KMS-11 (cell line): ENCODE data around the gene TEX10.

Experiments used
- H2AFZ ChIP-seq: fragments of 200-600 bp; sonication (generic); 2 replicates; pipeline ENCODE4 v1.6.1; 2016; ENCODE audit warnings: antibody characterized with exemption, mixed run types, low read depth
- H3K27ac ChIP-seq: fragments of 200-600 bp; sonication (generic); 2 replicates; pipeline ENCODE4 v1.6.1; 2016; ENCODE audit warnings: mild to moderate bottlenecking, mixed run types
- H3K27me3 ChIP-seq: fragments of 200-600 bp; sonication (generic); 2 replicates; pipeline ENCODE4 v1.6.1; 2017; ENCODE audit warnings: mild to moderate bottlenecking, low read depth, mixed run types, moderate library complexity; ENCODE audit not compliant: insufficient read depth
- H3K36me3 ChIP-seq: fragments of 200-600 bp; sonication (generic); 2 replicates; pipeline ENCODE4 v1.6.1; 2017; ENCODE audit warnings: mild to moderate bottlenecking, mixed run types; ENCODE audit not compliant: insufficient read depth
- H3K4me1 ChIP-seq: fragments of 200-600 bp; sonication (generic); 2 replicates; pipeline ENCODE4 v1.6.1; 2016; ENCODE audit warnings: mild to moderate bottlenecking, low read depth, mixed run types; ENCODE audit not compliant: poor library complexity, severe bottlenecking
- H3K4me2 ChIP-seq: fragments of 200-600 bp; sonication (generic); 2 replicates; pipeline ENCODE4 v1.7.0; 2016; ENCODE audit warnings: mild to moderate bottlenecking, mixed run types
- H3K4me3 ChIP-seq: fragments of 200-600 bp; sonication (generic); IDR thresholded peaks from 2 replicates; pipeline ENCODE4 v1.6.1; 2017; ENCODE audit warnings: low read depth, low read length, mixed read lengths; ENCODE audit not compliant: insufficient read depth
- H3K79me2 ChIP-seq: fragments of 200-600 bp; sonication (generic); 2 replicates; pipeline ENCODE4 v1.6.1; 2016; ENCODE audit warnings: low read depth, mixed run types; ENCODE audit not compliant: insufficient read depth
- H3K9ac ChIP-seq: fragments of 200-600 bp; sonication (generic); 2 replicates; pipeline ENCODE4 v1.6.1; 2016; ENCODE audit warnings: mild to moderate bottlenecking, mixed run types
- H4K20me1 ChIP-seq: fragments of 200-600 bp; sonication (generic); 2 replicates; pipeline ENCODE4 v1.6.1; 2016; ENCODE audit warnings: mild to moderate bottlenecking, mixed run types; ENCODE audit not compliant: insufficient read depth
- CTCF ChIP-seq: fragments of 200-600 bp; sonication (generic); conservative IDR thresholded peaks from 2 replicates; pipeline ENCODE4 v1.6.1; 2017; ENCODE audit warnings: low read depth, mild to moderate bottlenecking, antibody characterized with exemption, low read length, moderate library complexity, mixed read lengths

The TEX10 gene

DNA sequence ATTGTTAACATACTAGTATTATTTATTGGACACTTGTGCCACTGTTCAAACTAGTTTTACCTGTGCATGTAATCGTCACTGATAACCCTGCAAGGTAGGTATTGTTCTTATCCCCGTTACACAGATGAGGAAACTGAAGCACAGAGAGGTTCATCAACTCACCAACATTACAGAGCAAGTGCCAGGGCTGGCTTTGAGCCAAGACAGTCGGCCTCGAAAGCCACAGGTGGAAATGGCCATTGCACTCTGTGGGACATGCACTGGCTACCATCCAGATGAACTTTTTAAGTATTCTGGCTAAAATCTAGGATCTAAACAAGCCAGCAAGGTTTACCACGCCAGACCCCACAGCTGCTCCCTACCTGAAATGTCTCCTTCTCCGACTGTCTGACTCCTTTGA is 57.9 kb downstream of the TEX10 start:
- no peaks in the 10 kb centered on the region for H3K79me2 ChIP-seq
- no peak overlapping the region for H3K4me2 ChIP-seq
- H3K36me3 ChIP-seq = peaks cover 3% of the 10 kb centered on the region; the same call in 1 of the 2 replicates
- H3K9ac ChIP-seq = no peak overlapping the region
- H3K27ac ChIP-seq = no peak overlapping the region
- H3K4me1 ChIP-seq = no peaks in the 10 kb centered on the region
- H3K27me3 ChIP-seq = no peaks in the 10 kb centered on the region
- no peak overlapping the region for H3K4me3 ChIP-seq
- H4K20me1 ChIP-seq = no peaks in the 10 kb centered on the region
- no peak overlapping the region for H2AFZ ChIP-seq
- TF ChIP-seq CTCF = no peak

DNA sequence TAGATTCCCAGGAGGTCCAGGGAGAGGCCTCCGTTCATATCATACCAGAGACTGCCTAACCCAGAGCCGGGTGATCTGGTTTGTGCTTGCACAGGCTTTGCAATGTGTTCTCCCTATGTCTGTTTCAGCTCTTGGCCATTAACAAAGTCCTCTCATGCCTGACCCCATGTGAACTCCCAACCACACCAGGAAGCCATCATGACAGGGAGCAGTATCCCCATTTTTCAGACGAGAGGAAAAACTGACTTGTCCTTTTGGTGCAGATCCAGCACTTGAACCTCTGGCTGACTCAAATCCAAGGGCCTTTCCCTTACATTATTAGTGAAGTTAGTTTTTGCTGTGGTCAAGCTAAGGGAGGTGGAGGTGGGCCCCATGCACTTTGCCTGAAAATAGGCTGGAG is 58.4 kb downstream of the TEX10 start:
- no peak for TF ChIP-seq CTCF
- Histone ChIP-seq H3K4me3 (no peak overlapping the region), H3K27ac (no peak overlapping the region)

GRCh38 chr9:100292414-100292813 is 60.3 kb downstream of the TEX10 start:
- no peaks in the 10 kb centered on the region for H3K79me2 ChIP-seq
- no peak overlapping the region for H3K4me2 ChIP-seq
- no peak for TF ChIP-seq CTCF
- no peak overlapping the region for H2AFZ ChIP-seq
- H3K4me3 ChIP-seq = no peak overlapping the region
- H4K20me1 ChIP-seq = no peaks in the 10 kb centered on the region
- H3K27me3 ChIP-seq = no peaks in the 10 kb centered on the region
- H3K36me3 ChIP-seq = peaks cover 3% of the 10 kb centered on the region; the same call in 1 of the 2 replicates
- no peak overlapping the region for H3K27ac ChIP-seq
- H3K9ac ChIP-seq = no peak overlapping the region
- H3K4me1 ChIP-seq = no peaks in the 10 kb centered on the region

More for the DNA sequence above, 58.4 kb downstream of the TEX10 start:
- H3K4me2 ChIP-seq = no peak overlapping the region
- H2AFZ ChIP-seq = no peak overlapping the region
- H3K4me1 ChIP-seq = no peaks in the 10 kb centered on the region
- H3K79me2 ChIP-seq = no peaks in the 10 kb centered on the region
- no peaks in the 10 kb centered on the region for H3K27me3 ChIP-seq
- H3K36me3 ChIP-seq = peaks cover 3% of the 10 kb centered on the region; the same call in 1 of the 2 replicates
- H4K20me1 ChIP-seq = no peaks in the 10 kb centered on the region
- H3K9ac ChIP-seq = no peak overlapping the region

- H4K20me1 ChIP-seq = no peaks in the 10 kb centered on the region
- H3K4me2 ChIP-seq = no peak overlapping the region
- no peak overlapping the region for H3K27ac ChIP-seq
- no peak overlapping the region for H2AFZ ChIP-seq
- H3K79me2 ChIP-seq = no peaks in the 10 kb centered on the region
- no peak for TF ChIP-seq CTCF
- H3K36me3 ChIP-seq = peaks cover 3% of the 10 kb centered on the region; the same call in 1 of the 2 replicates
- no peak overlapping the region for H3K9ac ChIP-seq
- H3K4me1 ChIP-seq = no peaks in the 10 kb centered on the region
- no peaks in the 10 kb centered on the region for H3K27me3 ChIP-seq
- no peak overlapping the region for H3K4me3 ChIP-seq
Observed at GRCh38 chr9:100290714-100291113, 62.0 kb downstream of the TEX10 start.

- Histone ChIP-seq H3K27ac (no peak overlapping the region), H3K79me2 (no peaks in the 10 kb centered on the region), H3K4me3 (no peak overlapping the region), H3K4me2 (no peak overlapping the region), H2AFZ (no peak overlapping the region), H3K36me3 (no peaks in the 10 kb centered on the region), H3K27me3 (no peaks in the 10 kb centered on the region), H3K9ac (no peak overlapping the region), H4K20me1 (no peaks in the 10 kb centered on the region), H3K4me1 (no peaks in the 10 kb centered on the region)
- TF ChIP-seq CTCF = no peak
Observed at GRCh38 chr9:100287186-100287585, 65.6 kb downstream of the TEX10 start.
